HG03060 (cell line): ENCODE measurements around the gene CCDC201.

ENCODE experiments used
- ATAC-seq: cut with Tn5 transposase; IDR thresholded peaks from one replicate; pipeline ENCODE4 v1.9.1; 2021; ENCODE audit warnings: low read depth, moderate number of reproducible peaks; ENCODE audit not compliant: unreplicated experiment

The CCDC201 gene

GRCh38 chr7:45893996-45894664, 21.2 kb upstream of the CCDC201 start:
- ATAC-seq = no peak

GRCh38 chr7:45893374-45893995, 20.6 kb upstream of the CCDC201 start:
- ATAC-seq = no peak

- no peak for ATAC-seq
These were observed 19.6 kb upstream of the CCDC201 start for GRCh38 chr7:45892407-45893035.

- no peak for ATAC-seq
These were observed 18.9 kb upstream of the CCDC201 start for GRCh38 chr7:45891462-45892402.

GRCh38 chr7:45890902-45891461, 18.1 kb upstream of the CCDC201 start:
- no peak for ATAC-seq

- no peak for ATAC-seq
These were observed 17.4 kb upstream of the CCDC201 start for GRCh38 chr7:45890125-45890901.

GRCh38 chr7:45889367-45890067, 16.6 kb upstream of the CCDC201 start:
- no peak for ATAC-seq

GRCh38 chr7:45888993-45889366, 16.1 kb upstream of the CCDC201 start:
- no peak for ATAC-seq

GRCh38 chr7:45888185-45888992, 15.5 kb upstream of the CCDC201 start, which contains the start of gene IGFBP1:
Gene IGFBP1, plus strand, starts transcription at chr7:45888488. Its CDS starts 165 bp downstream, at chr7:45888653.
- no peak for ATAC-seq

GRCh38 chr7:45886931-45887667, 14.2 kb upstream of the CCDC201 start:
- no peak for ATAC-seq

GRCh38 chr7:45885264-45885882, 12.5 kb upstream of the CCDC201 start:
- ATAC-seq = no peak

GRCh38 chr7:45884136-45884535, 11.3 kb upstream of the CCDC201 start:
- ATAC-seq = no peak

GRCh38 chr7:45882465-45882810, 9.6 kb upstream of the CCDC201 start:
- ATAC-seq = no peak

GRCh38 chr7:45881759-45882464, 9.0 kb upstream of the CCDC201 start:
- ATAC-seq = no peak

GRCh38 chr7:45881280-45881758, 8.4 kb upstream of the CCDC201 start:
- no peak for ATAC-seq

- no peak for ATAC-seq
These were observed 7.6 kb upstream of the CCDC201 start for GRCh38 chr7:45880433-45880860.
